ENCODE measurements around the gene IKZF4. TPM values are rescaled to one million over a fixed set of nuclear protein-coding genes. Genes with fewer than 3 reads are reported as not detected.
"Not testable (repeated sequence)": the region's sequence is repeated elsewhere in the genome, so short reads cannot be mapped to it uniquely, and the experiment has no call there.

Gene IKZF4
- total and polyA plus RNA-seq, 10 of the 15 experiments (the other 5 are each of a cell fraction or from before 2014, with no cell fraction given): 0.74 to 5.5 (median 1.1) TPM

DNA sequence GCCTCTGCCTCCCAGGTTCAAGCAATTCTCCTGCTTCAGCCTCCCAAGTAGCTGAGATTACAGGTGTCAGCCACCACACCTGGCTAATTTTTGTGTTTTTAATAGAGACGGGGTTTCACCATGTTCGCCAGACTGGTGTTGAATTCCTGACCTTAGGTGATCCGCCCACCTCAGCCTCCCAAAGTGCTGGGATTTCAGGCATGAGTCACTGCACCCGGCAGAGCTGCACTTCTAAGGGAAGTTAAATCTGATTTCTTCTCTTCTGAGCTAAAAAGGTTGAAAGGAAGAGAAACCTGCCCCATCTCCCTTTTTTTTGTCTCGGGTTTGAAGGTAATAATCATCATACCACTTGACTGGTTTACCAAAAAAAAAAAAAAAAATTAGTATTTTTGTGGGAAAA is 39.0 kb upstream of the IKZF4 start:
- Histone ChIP-seq H3K4me2 (ENCODE audit: control insufficient read depth, insufficient read depth) (peak overlapping the region; percentile 31; the same call in 1 of the 2 replicates), H3K27ac (ENCODE audit: control insufficient read depth, insufficient read depth) (peak overlapping the region; percentile 38; the same call in 1 of the 2 replicates), H3K36me3 (ENCODE audit: control insufficient read depth in 2 of 2, insufficient read depth in 2 of 2, low read length in 1 of 2) (peaks cover 0 to 15% of the 10 kb centered on the region in 2 experiments; a peak in 3 of 4 replicates), H3K4me1 (ENCODE audit: control insufficient read depth, insufficient read depth, low read length) (peaks cover 16% of the 10 kb centered on the region)
- H4K20me1 ChIP-seq (ENCODE audit: control insufficient read depth, insufficient read depth); H3K9ac ChIP-seq (ENCODE audit: control insufficient read depth, insufficient read depth, low read length); H2AFZ ChIP-seq (ENCODE audit: control insufficient read depth, low read depth, low read length); ATAC-seq; intact Hi-C loops (cut with micrococcal nuclease; ENCODE audit: unreplicated experiment); in situ Hi-C loops (cut with MboI); BruUV-seq (replicated peaks); FAIRE-seq; H3K4me3 ChIP-seq; H3K27me3 ChIP-seq (replicated peaks in 1 of 2; ENCODE audit: control insufficient read depth in 2 of 2, insufficient read depth in 2 of 2, low read length in 1 of 2); DNase-seq (ENCODE audit: low read depth, low spot score); H3K9me3 ChIP-seq (replicated peaks; ENCODE audit: control insufficient read depth, insufficient read depth, low read length); H3K79me2 ChIP-seq (ENCODE audit: control insufficient read depth, insufficient read depth, low read length): not testable (repeated sequence)
- ChIA-PET SMC1A (ENCODE audit: uncharacterized antibody, unreplicated experiment) (interaction anchor here (0.7 to 3.0 kb wide), 11 partner anchors 8 to 655 kb away, joined by 3 to 37 read pairs (median 6); partner anchors contain the start of genes ORMDL2, RAB5B, SARNP and SUOX), POLR2A (interaction anchor here (0.5 to 5.6 kb wide), 14 partner anchors 8 to 243 kb away, joined by 3 to 85 read pairs (median 4); partner anchors contain the start of genes DGKA and RAB5B), RAD21 (ENCODE audit: unreplicated experiment) (interaction anchor here (0.6 to 6.4 kb wide), 10 partner anchors 8 to 244 kb away, joined by 3 to 56 read pairs (median 6); partner anchors contain the start of genes DNAJC14, RAB5B and SUOX), CTCF (interaction anchor here (0.7 to 4.2 kb wide), 9 partner anchors 8 to 52 kb away, joined by 3 to 45 read pairs (median 4); partner anchors contain the start of genes RAB5B and SUOX)
- WGBS (ENCODE audit: insufficient coverage, insufficient replicate concordance, low lambda C conversion rate, missing lambda C conversion rate): 57% methylated on average over 5 of the region's 5 CpGs

DNA sequence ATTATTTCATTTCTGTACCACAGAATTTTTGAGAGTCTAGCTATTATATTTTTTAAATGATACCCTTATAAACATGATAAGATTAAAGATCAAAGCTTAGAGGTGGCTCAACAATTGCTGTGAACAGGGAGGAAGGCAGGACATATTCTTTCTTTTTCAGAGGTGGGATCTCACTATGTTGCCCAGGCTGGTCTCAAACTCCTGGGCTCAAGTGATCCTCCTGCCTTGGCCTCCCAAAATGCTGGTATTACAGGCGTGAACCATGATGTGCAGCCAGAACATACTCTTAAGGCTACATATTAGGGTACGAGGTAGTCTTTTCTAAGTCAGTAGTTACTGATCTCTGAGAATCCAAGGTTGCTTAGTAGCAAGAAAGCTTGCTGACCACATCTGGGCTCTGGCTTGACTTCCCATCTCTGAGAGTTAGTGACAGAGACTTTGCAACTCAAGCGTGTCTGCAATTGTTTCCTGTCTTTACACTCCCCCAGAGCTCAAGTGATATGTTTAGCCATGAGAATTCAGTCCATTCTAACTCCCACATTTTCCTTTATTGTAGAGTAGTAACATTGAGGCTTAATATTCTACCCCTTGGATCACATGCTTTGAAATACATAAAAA is 38.4 kb upstream of the IKZF4 start:
- ATAC-seq (peak; percentile 96), DNase-seq (ENCODE audit: low read depth, low spot score) (peak; percentile 60), FAIRE-seq (peak; percentile 84)
- Histone ChIP-seq H3K27me3 (replicated peaks in 1 of 2; ENCODE audit: control insufficient read depth in 2 of 2, insufficient read depth in 2 of 2, low read length in 1 of 2) (no peaks in the 10 kb centered on the region), H3K4me3 (0 out of 2 replicates have a peak overlapping the region, but pooled peaks have one; percentile 12), H3K79me2 (ENCODE audit: control insufficient read depth, insufficient read depth, low read length) (peaks cover 7% of the 10 kb centered on the region), H4K20me1 (ENCODE audit: control insufficient read depth, insufficient read depth) (no peaks in the 10 kb centered on the region), H3K4me1 (ENCODE audit: control insufficient read depth, insufficient read depth, low read length) (peaks cover 16% of the 10 kb centered on the region), H3K27ac (ENCODE audit: control insufficient read depth, insufficient read depth) (peak overlapping the region; percentile 38), H3K9me3 (replicated peaks; ENCODE audit: control insufficient read depth, insufficient read depth, low read length) (no peaks in the 10 kb centered on the region), H3K4me2 (ENCODE audit: control insufficient read depth, insufficient read depth) (peak overlapping the region; percentile 31), H3K9ac (ENCODE audit: control insufficient read depth, insufficient read depth, low read length) (no peak overlapping the region; the same call in 1 of the 2 replicates), H2AFZ (ENCODE audit: control insufficient read depth, low read depth, low read length) (no peak overlapping the region), H3K36me3 (ENCODE audit: control insufficient read depth in 2 of 2, insufficient read depth in 2 of 2, low read length in 1 of 2) (peaks cover 0 to 13% of the 10 kb centered on the region in 2 experiments; a peak in 3 of 4 replicates)
- ChIA-PET POLR2A (interaction anchor here (0.5 to 5.6 kb wide), 16 partner anchors 9 to 240 kb away, joined by 3 to 85 read pairs (median 4); partner anchors contain the start of genes DGKA, RAB5B and SUOX), CTCF (interaction anchor here (0.6 to 4.2 kb wide), 14 partner anchors 8 to 1207 kb away, joined by 3 to 45 read pairs (median 5); partner anchors contain the start of genes RAB5B and SUOX), SMC1A (ENCODE audit: uncharacterized antibody, unreplicated experiment) (interaction anchor here (0.7 to 3.0 kb wide), 18 partner anchors 9 to 654 kb away, joined by 3 to 37 read pairs (median 4); partner anchors contain the start of genes ORMDL2, RAB5B, SARNP and SUOX), RAD21 (ENCODE audit: unreplicated experiment) (interaction anchor here (0.5 to 6.4 kb wide), 13 partner anchors 8 to 244 kb away, joined by 3 to 56 read pairs (median 4); partner anchors contain the start of genes DNAJC14, RAB5B and SUOX)
- intact Hi-C loops (cut with micrococcal nuclease; ENCODE audit: unreplicated experiment) (no loop called here), in situ Hi-C loops (cut with MboI) (no loop called here)
- BruUV-seq (replicated peaks): no TSS peak
- WGBS (ENCODE audit: insufficient coverage, insufficient replicate concordance, low lambda C conversion rate, missing lambda C conversion rate): 18% methylated on average over 3 of the region's 3 CpGs
- TF ChIP-seq IKZF1 (conservative IDR thresholded peaks at IDR 0.05) (peak; percentile 19; the same call in 1 of the 2 replicates), TCF12 (IDR thresholded peaks at IDR 0.05; ENCODE audit: low read depth, low read length) (0 out of 2 replicates have a peak, but pooled peaks have one; percentile 13)
- TF ChIP-seq, protein P1, sequence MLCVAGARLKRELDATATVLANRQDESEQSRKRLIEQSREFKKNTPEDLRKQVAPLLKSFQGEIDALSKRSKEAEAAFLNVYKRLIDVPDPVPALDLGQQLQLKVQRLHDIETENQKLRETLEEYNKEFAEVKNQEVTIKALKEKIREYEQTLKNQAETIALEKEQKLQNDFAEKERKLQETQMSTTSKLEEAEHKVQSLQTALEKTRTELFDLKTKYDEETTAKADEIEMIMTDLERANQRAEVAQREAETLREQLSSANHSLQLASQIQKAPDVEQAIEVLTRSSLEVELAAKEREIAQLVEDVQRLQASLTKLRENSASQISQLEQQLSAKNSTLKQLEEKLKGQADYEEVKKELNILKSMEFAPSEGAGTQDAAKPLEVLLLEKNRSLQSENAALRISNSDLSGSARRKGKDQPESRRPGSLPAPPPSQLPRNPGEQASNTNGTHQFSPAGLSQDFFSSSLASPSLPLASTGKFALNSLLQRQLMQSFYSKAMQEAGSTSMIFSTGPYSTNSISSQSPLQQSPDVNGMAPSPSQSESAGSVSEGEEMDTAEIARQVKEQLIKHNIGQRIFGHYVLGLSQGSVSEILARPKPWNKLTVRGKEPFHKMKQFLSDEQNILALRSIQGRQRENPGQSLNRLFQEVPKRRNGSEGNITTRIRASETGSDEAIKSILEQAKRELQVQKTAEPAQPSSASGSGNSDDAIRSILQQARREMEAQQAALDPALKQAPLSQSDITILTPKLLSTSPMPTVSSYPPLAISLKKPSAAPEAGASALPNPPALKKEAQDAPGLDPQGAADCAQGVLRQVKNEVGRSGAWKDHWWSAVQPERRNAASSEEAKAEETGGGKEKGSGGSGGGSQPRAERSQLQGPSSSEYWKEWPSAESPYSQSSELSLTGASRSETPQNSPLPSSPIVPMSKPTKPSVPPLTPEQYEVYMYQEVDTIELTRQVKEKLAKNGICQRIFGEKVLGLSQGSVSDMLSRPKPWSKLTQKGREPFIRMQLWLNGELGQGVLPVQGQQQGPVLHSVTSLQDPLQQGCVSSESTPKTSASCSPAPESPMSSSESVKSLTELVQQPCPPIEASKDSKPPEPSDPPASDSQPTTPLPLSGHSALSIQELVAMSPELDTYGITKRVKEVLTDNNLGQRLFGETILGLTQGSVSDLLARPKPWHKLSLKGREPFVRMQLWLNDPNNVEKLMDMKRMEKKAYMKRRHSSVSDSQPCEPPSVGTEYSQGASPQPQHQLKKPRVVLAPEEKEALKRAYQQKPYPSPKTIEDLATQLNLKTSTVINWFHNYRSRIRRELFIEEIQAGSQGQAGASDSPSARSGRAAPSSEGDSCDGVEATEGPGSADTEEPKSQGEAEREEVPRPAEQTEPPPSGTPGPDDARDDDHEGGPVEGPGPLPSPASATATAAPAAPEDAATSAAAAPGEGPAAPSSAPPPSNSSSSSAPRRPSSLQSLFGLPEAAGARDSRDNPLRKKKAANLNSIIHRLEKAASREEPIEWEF (IDR thresholded peaks at IDR 0.05; ENCODE audit: insufficient replicate concordance, low read depth, low read length): peak; percentile 50

Data from GM12878 (cell line).